ENCODE measurements around the gene PYROXD2. TPM values are rescaled to one million over a fixed set of nuclear protein-coding genes. Genes with fewer than 3 reads are reported as not detected.

Gene PYROXD2
- total RNA-seq, 2 experiments from 2014 or later = 8.5 to 9.8 TPM

- ChIA-PET POLR2A (no interaction called here), CTCF (no interaction called here)
- no peak overlapping the region for H3K4me3 Mint-ChIP-seq
- no peak for DNase-seq
- H3K9me3 Mint-ChIP-seq = no peaks in the 10 kb centered on the region
- Histone ChIP-seq H3K4me3 (ENCODE audit: low read length) (no peak overlapping the region), H3K27ac (ENCODE audit: low read depth in 1 of 2, low read length in 2 of 2) (no peak overlapping the region), H3K9me3 (ENCODE audit: control insufficient read depth in 1 of 2, insufficient read depth in 1 of 2, low read length in 2 of 2) (no peaks in the 10 kb centered on the region), H3K4me1 (ENCODE audit: insufficient read depth, low read length) (peaks cover 8% of the 10 kb centered on the region), H3K27me3 (ENCODE audit: control insufficient read depth in 1 of 2, insufficient read depth in 2 of 2, low read length in 2 of 2) (no peaks in the 10 kb centered on the region), H3K36me3 (ENCODE audit: insufficient read depth, low read length) (no peaks in the 10 kb centered on the region)
- peaks cover 6% of the 10 kb centered on the region for H3K27me3 Mint-ChIP-seq
- TF ChIP-seq CTCF (IDR thresholded peaks at IDR 0.05) = no peak
- no peak overlapping the region for H3K27ac Mint-ChIP-seq
- ATAC-seq (ENCODE audit: poor library complexity) = no peak
- H3K36me3 Mint-ChIP-seq (ENCODE audit: low read depth) = no peaks in the 10 kb centered on the region
- H3K4me1 Mint-ChIP-seq (ENCODE audit: low read depth) = no peaks in the 10 kb centered on the region
- intact Hi-C loops (cut with DNase I, micrococcal nuclease) = no loop called here
These were observed 49.4 kb downstream of the PYROXD2 start for GRCh38 chr10:98365406-98366061.

DNA sequence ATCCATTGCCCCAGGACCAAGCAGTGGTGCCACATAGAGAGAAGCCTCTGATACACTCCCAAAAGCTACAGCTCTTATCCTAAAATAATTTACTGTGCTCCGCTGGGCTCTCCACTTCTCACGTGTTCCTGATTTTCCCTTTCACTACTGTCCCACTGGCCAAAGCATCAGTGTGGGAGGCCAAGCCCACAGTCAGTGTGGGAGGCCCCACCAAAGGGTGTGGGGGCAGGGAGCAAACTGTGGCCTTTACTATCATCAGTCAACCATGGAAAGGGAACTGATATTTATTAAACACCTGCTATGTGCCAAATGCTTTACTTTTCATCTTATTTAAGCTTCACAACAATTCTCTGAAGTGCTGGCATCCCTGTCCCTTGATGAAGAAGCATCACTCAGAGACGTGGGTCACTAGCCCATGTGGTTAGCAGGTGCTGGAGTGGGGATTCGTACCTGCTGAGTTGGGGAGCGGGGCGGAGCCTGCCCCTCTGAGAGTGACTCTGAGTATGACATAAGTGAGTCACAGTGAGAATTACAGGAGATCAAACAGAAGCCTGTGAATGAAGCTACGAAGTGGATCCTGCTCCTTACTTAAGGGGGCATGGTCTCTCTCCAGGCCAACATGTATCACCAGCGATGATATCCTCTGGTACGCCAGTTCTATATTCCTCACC lies 50.4 kb downstream of the PYROXD2 start:
- no peak for DNase-seq
- no peaks in the 10 kb centered on the region for H3K4me1 Mint-ChIP-seq (ENCODE audit: low read depth)
- peaks cover 8% of the 10 kb centered on the region for H3K4me1 ChIP-seq (ENCODE audit: insufficient read depth, low read length)
- TF ChIP-seq CTCF (IDR thresholded peaks at IDR 0.05) = no peak
- H3K27me3 ChIP-seq (ENCODE audit: control insufficient read depth in 1 of 2, insufficient read depth in 2 of 2, low read length in 2 of 2) = no peaks in the 10 kb centered on the region
- no peak overlapping the region for H3K27ac Mint-ChIP-seq
- no peaks in the 10 kb centered on the region for H3K9me3 Mint-ChIP-seq
- H3K4me3 ChIP-seq (ENCODE audit: low read length) = no peak overlapping the region
- ChIA-PET CTCF (no interaction called here), POLR2A (no interaction called here)
- H3K4me3 Mint-ChIP-seq = no peak overlapping the region
- intact Hi-C loops (cut with DNase I, micrococcal nuclease) = no loop called here
- H3K36me3 Mint-ChIP-seq (ENCODE audit: low read depth) = no peaks in the 10 kb centered on the region
- H3K36me3 ChIP-seq (ENCODE audit: insufficient read depth, low read length) = no peaks in the 10 kb centered on the region
- no peak overlapping the region for H3K27ac ChIP-seq (ENCODE audit: low read depth in 1 of 2, low read length in 2 of 2)
- H3K9me3 ChIP-seq (ENCODE audit: control insufficient read depth in 1 of 2, insufficient read depth in 1 of 2, low read length in 2 of 2) = no peaks in the 10 kb centered on the region
- peaks cover 6% of the 10 kb centered on the region for H3K27me3 Mint-ChIP-seq
- ATAC-seq (ENCODE audit: poor library complexity) = no peak

GRCh38 chr10:98363220-98363619 lies 51.8 kb downstream of the PYROXD2 start:
- intact Hi-C loops (cut with DNase I, micrococcal nuclease) = no loop called here
- POLR2A ChIA-PET = no interaction called here
- CTCF ChIA-PET = no interaction called here

More at GRCh38 chr10:98363220-98363619, 51.8 kb downstream of the PYROXD2 start:
- ATAC-seq (ENCODE audit: poor library complexity) (no peak), DNase-seq (no peak)
- H3K27ac ChIP-seq (ENCODE audit: low read depth in 1 of 2, low read length in 2 of 2) = no peak overlapping the region
- H3K9me3 Mint-ChIP-seq = no peaks in the 10 kb centered on the region
- H3K27ac Mint-ChIP-seq = no peak overlapping the region
- peaks cover 0 to 1% of the 10 kb centered on the region in 2 experiments for H3K27me3 ChIP-seq (ENCODE audit: control insufficient read depth in 1 of 2, insufficient read depth in 2 of 2, low read length in 2 of 2)
- no peak overlapping the region for H3K4me3 Mint-ChIP-seq
- no peak overlapping the region for H3K4me3 ChIP-seq (ENCODE audit: low read length)
- peaks cover 4% of the 10 kb centered on the region for H3K27me3 Mint-ChIP-seq
- no peaks in the 10 kb centered on the region for H3K36me3 Mint-ChIP-seq (ENCODE audit: low read depth)
- H3K4me1 ChIP-seq (ENCODE audit: insufficient read depth, low read length) = peaks cover 8% of the 10 kb centered on the region
- H3K4me1 Mint-ChIP-seq (ENCODE audit: low read depth) = no peaks in the 10 kb centered on the region
- no peak for TF ChIP-seq CTCF (IDR thresholded peaks at IDR 0.05)
- no peaks in the 10 kb centered on the region for H3K9me3 ChIP-seq (ENCODE audit: control insufficient read depth in 1 of 2, insufficient read depth in 1 of 2, low read length in 2 of 2)
- H3K36me3 ChIP-seq (ENCODE audit: insufficient read depth, low read length) = no peaks in the 10 kb centered on the region
